ES-I3 (cell line): ENCODE data around the gene LDLRAD4.

Experiments
- H3K36me3 ChIP-seq: 2 replicates; pipeline ENCODE4 v1.6.1; 2013; ENCODE audit warnings: mild to moderate bottlenecking, low read length, control low read depth, moderate library complexity; ENCODE audit not compliant: insufficient read depth
- H3K4me1 ChIP-seq: 2 replicates; pipeline ENCODE4 v1.6.1; 2013; ENCODE audit warnings: mild to moderate bottlenecking, control low read depth, low read length; ENCODE audit not compliant: insufficient read depth
- H3K9ac ChIP-seq: 2 replicates; pipeline ENCODE4 v1.6.1; 2013; ENCODE audit warnings: low read depth, mild to moderate bottlenecking, low read length, moderate library complexity
- H3K9me3 ChIP-seq: 2 replicates; pipeline ENCODE4 v1.6.1; 2013; ENCODE audit warnings: mild to moderate bottlenecking, low read length, moderate library complexity; ENCODE audit not compliant: control insufficient read depth, insufficient read depth

Gene LDLRAD4

DNA sequence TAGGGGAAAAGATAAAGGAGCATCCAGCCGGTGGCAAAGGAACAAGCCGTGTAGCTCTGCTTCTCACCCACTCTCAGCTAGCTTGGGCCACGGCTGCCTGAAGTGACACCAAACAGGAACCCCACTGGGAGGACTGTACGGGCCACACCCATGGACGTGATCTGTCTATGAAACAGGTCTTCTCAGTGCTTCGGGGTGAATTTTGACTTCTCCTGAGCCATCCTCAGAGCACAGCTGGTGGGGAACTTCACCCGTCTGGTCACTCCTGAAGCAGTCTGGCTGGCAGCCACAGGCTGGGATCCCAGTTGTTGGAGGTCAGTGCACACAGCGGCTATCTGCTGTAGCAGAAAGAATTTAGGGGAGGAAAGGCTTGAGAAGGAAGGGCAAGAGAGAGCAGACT lies 284.0 kb downstream of the LDLRAD4 start:
- Histone ChIP-seq H3K9ac (no peak overlapping the region), H3K9me3 (no peaks in the 10 kb centered on the region), H3K36me3 (no peaks in the 10 kb centered on the region), H3K4me1 (peaks cover 23% of the 10 kb centered on the region)

GRCh38 chr18:13503836-13504235 lies 285.3 kb downstream of the LDLRAD4 start:
- Histone ChIP-seq H3K9me3 (no peaks in the 10 kb centered on the region), H3K36me3 (no peaks in the 10 kb centered on the region), H3K9ac (no peak overlapping the region), H3K4me1 (peaks cover 23% of the 10 kb centered on the region)

- Histone ChIP-seq H3K9me3 (no peaks in the 10 kb centered on the region), H3K9ac (no peak overlapping the region), H3K4me1 (peaks cover 13% of the 10 kb centered on the region), H3K36me3 (no peaks in the 10 kb centered on the region)
Observed at GRCh38 chr18:13505780-13506345, 287.3 kb downstream of the LDLRAD4 start.

GRCh38 chr18:13510594-13510993 lies 292.0 kb downstream of the LDLRAD4 start:
- Histone ChIP-seq H3K36me3 (no peaks in the 10 kb centered on the region), H3K9ac (no peak overlapping the region), H3K9me3 (no peaks in the 10 kb centered on the region), H3K4me1 (peaks cover 7% of the 10 kb centered on the region; the same call in 1 of the 2 replicates)

- no peaks in the 10 kb centered on the region for H3K36me3 ChIP-seq
- H3K9me3 ChIP-seq: no peaks in the 10 kb centered on the region
- no peak overlapping the region for H3K9ac ChIP-seq
- peaks cover 7% of the 10 kb centered on the region; the same call in 1 of the 2 replicates for H3K4me1 ChIP-seq
Observed at GRCh38 chr18:13511961-13512577, 293.5 kb downstream of the LDLRAD4 start.

DNA sequence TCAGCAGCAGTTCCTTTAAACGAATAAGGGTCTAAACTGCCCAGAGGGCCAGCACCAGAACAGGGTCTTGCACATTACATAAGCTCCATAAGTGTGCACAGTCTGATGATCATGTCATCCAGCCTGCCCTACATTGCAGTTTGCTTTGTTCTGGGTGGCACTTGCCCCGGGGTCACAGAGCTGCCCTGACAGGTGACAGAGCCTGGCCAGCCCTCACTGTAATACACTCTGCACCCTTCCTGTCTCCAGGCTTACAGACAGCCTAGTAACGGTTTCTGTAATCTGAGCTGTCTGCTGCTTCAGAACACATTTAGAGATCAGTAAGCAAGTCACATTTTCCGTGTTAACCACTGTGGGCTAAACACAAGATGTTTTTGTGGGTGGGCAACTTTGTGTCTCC lies 294.5 kb downstream of the LDLRAD4 start:
- H3K36me3 ChIP-seq: no peaks in the 10 kb centered on the region
- peaks cover 7% of the 10 kb centered on the region; the same call in 1 of the 2 replicates for H3K4me1 ChIP-seq
- no peak overlapping the region for H3K9ac ChIP-seq
- no peaks in the 10 kb centered on the region for H3K9me3 ChIP-seq

GRCh38 chr18:13513481-13513880 lies 294.9 kb downstream of the LDLRAD4 start:
- no peaks in the 10 kb centered on the region for H3K36me3 ChIP-seq
- H3K9ac ChIP-seq: no peak overlapping the region
- no peaks in the 10 kb centered on the region for H3K9me3 ChIP-seq
- H3K4me1 ChIP-seq: peaks cover 7% of the 10 kb centered on the region; the same call in 1 of the 2 replicates

GRCh38 chr18:13514558-13514957 lies 296.0 kb downstream of the LDLRAD4 start:
- Histone ChIP-seq H3K36me3 (no peaks in the 10 kb centered on the region), H3K9ac (no peak overlapping the region), H3K9me3 (no peaks in the 10 kb centered on the region), H3K4me1 (peaks cover 7% of the 10 kb centered on the region; the same call in 1 of the 2 replicates)

- H3K9me3 ChIP-seq: no peaks in the 10 kb centered on the region
Observed at GRCh38 chr18:13516855-13517254, 298.3 kb downstream of the LDLRAD4 start.

DNA sequence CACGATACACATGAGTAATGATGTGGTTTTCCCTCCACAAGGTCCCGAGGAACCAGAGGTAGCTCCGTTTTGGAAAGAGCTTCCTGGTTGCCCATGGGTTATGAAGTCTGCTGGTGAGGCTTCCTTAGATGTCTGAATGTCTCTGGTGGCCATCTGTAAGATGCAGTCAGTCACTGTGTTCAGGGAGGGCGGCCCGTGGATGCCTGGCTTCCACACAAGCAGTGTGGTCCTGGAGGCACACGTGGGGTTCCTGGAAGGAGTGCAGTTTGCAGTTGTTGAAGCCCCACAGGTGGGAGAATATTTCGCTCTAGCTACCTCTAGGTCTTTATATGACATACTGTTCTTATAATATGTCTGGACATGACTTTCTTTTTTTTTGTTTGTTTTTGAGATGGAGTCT lies 298.8 kb downstream of the LDLRAD4 start:
- Histone ChIP-seq H3K9ac (no peak overlapping the region), H3K4me1 (peaks cover 7% of the 10 kb centered on the region; the same call in 1 of the 2 replicates), H3K9me3 (no peaks in the 10 kb centered on the region), H3K36me3 (no peaks in the 10 kb centered on the region)

More at GRCh38 chr18:13516855-13517254, 298.3 kb downstream of the LDLRAD4 start:
- no peaks in the 10 kb centered on the region for H3K36me3 ChIP-seq
- peaks cover 7% of the 10 kb centered on the region; the same call in 1 of the 2 replicates for H3K4me1 ChIP-seq
- H3K9ac ChIP-seq: no peak overlapping the region

DNA sequence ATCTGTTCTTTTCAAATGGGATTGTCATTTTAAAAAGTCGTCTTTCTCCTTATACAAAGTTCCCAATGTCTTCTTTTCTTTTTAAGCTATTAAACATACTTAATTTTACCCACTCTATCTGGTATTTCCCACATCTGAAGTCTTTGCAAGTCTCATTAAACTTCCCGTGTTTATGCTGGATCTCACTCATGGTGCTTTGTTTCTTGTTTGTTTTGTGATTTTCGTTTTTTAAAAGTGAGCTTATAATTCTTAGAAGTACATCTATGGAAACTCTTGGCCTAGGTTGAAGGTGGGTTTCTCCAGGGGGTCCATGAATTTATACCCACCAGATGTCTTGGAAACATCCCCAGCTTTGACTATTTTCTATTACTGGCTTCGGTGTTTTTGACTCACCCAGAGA lies 299.8 kb downstream of the LDLRAD4 start:
- H3K4me1 ChIP-seq: peaks cover 4% of the 10 kb centered on the region; the same call in 1 of the 2 replicates
- H3K9me3 ChIP-seq: no peaks in the 10 kb centered on the region
- no peak overlapping the region for H3K9ac ChIP-seq
- no peaks in the 10 kb centered on the region for H3K36me3 ChIP-seq

DNA sequence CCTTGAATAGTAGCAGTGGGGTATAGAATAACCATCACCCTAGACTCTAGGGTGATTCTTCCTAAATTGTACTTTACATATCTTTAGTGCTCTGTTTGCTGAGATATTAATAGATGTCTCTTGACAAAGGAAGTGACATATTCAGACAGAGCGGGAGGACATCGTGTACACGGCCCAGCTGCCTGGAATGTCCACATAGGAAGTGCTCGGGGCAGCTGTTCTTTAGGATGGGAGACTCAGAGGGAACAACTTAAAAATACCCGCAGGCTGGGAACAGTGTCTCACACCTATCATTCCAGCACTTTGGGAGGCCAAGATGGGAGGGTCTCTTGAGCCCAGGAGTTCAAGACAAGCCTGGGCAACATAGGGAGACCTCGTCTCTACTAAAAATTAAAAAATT lies 301.7 kb downstream of the LDLRAD4 start:
- H3K9me3 ChIP-seq: no peaks in the 10 kb centered on the region
- no peaks in the 10 kb centered on the region for H3K36me3 ChIP-seq
- H3K4me1 ChIP-seq: no peaks in the 10 kb centered on the region
- no peak overlapping the region for H3K9ac ChIP-seq

DNA sequence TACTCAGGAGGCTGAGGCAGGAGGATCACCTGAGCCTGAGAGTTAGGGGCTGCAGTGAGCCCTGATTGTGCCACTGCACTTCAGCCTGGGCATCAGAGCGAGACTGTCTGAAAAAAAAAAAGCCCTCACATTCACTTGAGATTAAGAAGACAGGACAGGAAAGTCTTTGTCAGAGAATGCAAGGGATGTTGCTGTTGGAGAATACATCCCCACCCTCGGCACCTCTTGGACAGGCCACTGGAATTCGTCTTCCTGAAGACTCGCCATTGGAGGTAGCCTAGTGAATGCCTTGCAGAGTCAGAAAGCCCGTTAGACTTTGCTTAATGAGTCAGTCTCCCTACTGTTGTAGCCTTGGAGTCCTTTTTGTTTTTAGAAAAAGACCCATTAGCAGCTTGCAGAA lies 302.2 kb downstream of the LDLRAD4 start:
- Histone ChIP-seq H3K36me3 (no peaks in the 10 kb centered on the region), H3K4me1 (no peaks in the 10 kb centered on the region), H3K9me3 (no peaks in the 10 kb centered on the region), H3K9ac (no peak overlapping the region)

DNA sequence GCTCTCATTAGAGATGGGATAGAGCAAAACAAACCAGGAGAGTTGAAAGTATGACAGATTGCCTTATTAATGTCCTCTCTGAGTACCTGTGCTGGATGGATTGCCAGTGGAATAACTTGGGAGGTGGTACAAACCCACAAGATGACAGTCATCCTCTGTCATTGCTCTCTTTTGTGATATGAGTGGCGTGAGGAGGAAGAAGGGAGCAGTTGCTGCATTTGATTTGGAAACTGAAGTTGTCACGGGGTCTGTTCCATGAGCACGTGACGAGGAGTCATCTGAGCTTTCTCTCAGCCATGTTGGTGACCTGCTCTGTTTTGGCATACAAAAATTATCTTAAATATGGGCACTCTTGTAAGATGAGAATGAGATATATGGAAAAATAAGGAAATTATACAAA lies 302.9 kb downstream of the LDLRAD4 start:
- Histone ChIP-seq H3K4me1 (no peaks in the 10 kb centered on the region), H3K9me3 (no peaks in the 10 kb centered on the region), H3K36me3 (no peaks in the 10 kb centered on the region), H3K9ac (no peak overlapping the region)

DNA sequence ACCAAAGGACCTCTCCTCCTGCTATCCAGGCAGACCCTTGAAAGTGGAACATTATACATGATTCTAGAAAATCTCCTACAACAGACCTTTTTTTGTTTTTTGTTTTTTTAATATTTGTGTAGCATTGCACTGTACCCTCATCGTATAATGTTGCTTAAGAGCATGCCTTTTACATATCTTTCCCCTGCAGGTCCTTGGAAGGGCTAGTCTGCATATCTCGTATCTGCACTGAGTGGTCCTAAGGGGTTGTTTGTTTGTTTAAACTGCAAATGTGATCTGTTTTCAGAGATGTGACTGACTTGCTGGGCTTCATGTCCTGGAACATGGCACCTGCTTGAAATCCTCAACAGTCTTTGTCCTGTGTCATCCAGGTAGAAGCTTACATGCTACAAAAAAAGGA lies 303.7 kb downstream of the LDLRAD4 start:
- Histone ChIP-seq H3K4me1 (no peaks in the 10 kb centered on the region), H3K36me3 (no peaks in the 10 kb centered on the region), H3K9me3 (no peaks in the 10 kb centered on the region), H3K9ac (no peak overlapping the region)
